HS-5 (cell line): Measurements from ENCODE around the gene PTPN13.
A peak's percentile ranks its signal among the peaks of the same experiment; 100 is the strongest.

Source experiments
- DNase-seq: peaks from one replicate; pipeline ENCODE4 v3.0.0-alpha.2; 2012; ENCODE audit warnings: low read depth

Gene PTPN13

GRCh38 chr4:86592553-86593249 is 1.4 kb upstream of the PTPN13 start:
- DNase-seq = no peak

DNA sequence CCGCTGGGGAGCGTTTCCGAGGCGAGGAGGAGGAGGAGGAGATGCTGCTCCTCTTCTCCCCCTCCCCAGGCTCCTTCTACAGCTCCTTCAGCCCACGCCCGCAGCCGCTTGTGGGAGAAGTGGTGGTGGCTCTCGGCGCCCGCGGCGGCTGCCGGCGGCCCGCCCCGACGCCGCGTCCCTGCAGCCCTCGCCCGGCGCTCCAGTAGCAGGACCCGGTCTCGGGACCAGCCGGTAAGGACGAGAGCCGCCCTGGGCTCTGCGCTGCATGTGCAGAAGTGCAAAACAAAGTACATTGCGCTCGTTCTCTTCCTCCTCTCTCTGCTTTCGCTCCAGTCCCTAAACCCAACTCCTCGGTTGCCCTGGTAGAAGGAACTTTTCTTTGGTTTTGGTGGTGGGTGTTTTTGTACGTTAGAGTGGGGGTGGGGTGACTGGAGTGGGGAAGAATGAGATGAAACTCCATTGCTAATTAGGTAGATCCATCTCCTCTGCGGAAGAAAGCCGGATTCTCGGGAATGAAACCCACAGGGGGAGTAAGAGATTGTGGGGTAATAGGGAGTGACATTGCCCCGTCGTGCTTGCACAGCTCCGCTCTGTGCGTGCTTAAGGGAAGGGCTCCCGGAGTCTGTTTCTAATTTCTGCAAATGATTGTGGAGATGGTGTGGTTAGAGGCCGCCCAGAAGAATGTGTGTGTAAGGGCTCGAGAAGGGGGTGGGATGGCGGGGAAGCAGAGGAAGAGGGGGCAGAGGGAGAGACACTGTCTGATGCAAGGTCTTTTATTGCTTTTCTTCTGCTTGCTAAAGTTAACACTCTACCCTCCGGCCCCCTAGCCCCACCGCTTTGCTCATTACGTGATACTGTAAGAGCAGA is 677 bp downstream of the PTPN13 start:
- DNase-seq = peak; percentile 45

GRCh38 chr4:86595426-86595805 is 1.3 kb downstream of the PTPN13 start:
- no peak for DNase-seq

- DNase-seq = no peak
These were observed 2.7 kb downstream of the PTPN13 start for GRCh38 chr4:86596807-86597206.

GRCh38 chr4:86600007-86600653 is 6.0 kb downstream of the PTPN13 start:
- DNase-seq = no peak

GRCh38 chr4:86603311-86603885 is 9.3 kb downstream of the PTPN13 start:
- no peak for DNase-seq

DNA sequence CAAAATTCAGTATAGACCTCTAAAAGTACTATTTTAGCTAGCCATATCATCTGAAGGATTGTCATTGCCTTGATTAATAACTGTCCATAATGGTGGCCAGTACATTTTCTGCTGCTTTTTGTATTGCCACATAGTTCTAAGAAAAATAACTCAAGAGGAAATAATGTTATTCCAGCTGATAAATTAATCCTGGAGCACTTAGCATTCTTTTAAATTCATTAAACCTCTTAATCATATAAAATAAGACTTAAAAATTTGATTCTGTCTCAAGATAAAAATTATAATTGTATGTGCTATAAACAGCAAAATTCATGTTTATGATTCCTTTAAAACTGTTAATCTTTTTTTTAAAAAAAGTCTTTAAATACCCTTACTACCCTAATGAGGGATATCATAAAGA is 12.7 kb downstream of the PTPN13 start:
- no peak for DNase-seq

GRCh38 chr4:86608757-86609375 is 14.8 kb downstream of the PTPN13 start:
- no peak for DNase-seq

GRCh38 chr4:86611757-86612156 is 17.6 kb downstream of the PTPN13 start:
- DNase-seq = no peak

DNA sequence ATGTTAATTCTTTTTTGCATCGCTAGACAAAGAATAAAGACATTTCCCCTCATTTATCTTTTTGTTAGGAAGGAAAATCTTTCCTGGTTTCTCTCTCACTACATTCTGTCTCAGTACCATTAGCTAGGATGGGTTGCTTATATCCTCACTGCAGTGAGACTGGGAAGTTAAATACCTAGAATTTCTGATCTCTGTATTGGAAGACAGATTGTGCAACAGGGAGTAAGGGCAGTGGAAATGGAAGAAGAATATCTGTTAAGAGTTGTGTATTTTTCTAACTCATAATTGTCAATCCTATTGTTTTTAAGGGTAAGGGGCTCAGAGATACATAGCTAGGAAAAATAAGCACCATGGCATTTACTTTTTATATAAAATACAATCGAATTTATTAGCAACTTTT is 19.6 kb downstream of the PTPN13 start:
- no peak for DNase-seq

GRCh38 chr4:86614865-86615264 is 20.8 kb downstream of the PTPN13 start:
- DNase-seq = no peak

GRCh38 chr4:86615501-86615900 is 21.4 kb downstream of the PTPN13 start:
- DNase-seq = no peak

- DNase-seq = no peak
These were observed 25.5 kb downstream of the PTPN13 start for GRCh38 chr4:86619656-86620055.

- DNase-seq = no peak
These were observed 27.3 kb downstream of the PTPN13 start for GRCh38 chr4:86621435-86621834.

DNA sequence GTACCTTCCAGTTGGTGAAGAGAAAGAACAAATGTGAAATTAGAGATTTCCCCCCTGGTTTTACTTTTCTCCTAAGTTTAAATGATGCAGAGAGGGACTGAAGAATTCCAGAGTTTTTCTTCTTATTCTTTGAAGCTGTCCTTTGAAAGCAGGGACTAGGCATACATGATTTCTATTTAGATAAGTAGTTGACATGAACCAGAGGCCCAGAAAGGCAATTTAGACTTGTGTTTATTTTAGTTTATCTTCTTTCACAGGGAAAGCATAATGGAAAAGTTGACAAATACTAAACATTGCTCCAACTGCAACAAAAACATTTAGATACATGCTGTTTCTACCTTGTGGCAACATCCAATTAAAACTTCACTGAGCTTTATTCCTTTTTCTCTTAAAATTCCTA is 32.0 kb downstream of the PTPN13 start:
- no peak for DNase-seq

DNA sequence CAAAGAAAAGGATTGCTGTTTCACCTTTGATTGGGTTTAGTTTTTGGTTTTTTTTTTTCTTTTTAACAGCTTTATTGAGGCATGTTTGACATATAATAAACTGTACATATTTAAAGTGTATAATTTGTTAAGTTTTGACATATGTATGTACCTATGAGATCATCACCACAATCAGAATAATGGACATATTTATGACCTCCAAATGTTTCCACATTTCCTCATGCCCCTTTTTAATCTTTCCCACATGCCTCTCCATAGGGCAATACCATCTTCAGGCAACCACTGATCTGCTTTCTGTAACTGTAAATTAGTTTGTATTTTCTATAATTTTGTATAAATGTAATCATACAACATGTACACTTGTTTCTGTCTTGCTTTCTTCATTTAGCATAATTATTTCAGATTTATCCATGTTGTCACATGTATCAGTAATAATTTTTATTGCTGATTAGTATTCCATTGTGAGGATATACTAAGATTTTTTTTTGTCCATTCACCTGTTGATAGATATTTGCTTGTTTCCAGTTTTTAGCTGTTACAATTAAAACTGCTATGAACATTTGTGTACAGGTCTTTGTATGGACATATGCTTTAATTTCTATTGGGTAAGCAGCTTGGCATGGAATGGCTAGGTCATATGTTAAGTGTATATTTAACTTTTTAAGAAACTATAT is 33.5 kb downstream of the PTPN13 start:
- no peak for DNase-seq

DNA sequence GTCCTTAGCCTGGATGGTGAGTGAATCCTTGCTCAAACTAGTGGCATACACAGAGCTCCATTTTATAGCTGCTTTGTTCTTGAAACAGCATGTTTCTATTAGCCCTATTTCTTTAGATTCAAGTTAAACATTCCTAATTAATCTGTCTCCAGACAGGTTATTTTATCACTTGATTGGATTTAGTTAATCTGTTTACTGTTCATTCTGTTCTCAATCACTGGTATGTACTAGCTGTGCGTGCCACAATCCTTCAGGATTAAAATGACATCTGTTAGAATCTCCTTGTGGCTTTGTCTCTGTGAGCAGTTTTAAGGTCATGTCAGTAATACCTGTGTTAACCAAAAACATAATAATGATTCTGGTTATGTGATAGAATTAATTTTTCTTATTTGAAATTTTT is 36.5 kb downstream of the PTPN13 start:
- no peak for DNase-seq

DNA sequence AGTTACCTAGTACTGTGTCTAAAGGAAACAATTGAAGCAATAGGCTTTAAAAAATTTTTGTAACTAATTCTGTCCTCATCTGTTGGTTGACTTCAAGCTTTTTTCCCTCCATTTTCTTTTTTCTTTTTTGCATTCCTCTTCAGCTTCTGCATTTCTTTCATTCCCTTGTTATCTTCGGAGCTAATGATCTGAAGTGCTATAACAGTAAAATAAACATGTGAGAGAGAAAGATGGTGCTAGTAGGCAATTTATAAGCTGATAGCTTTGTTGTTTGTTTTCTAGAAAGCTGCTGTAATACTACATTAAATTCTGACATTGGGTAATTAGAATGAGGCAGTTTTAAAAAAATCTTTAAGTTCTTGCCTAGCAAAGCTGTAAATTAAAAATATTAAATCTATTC is 37.1 kb downstream of the PTPN13 start:
- DNase-seq = no peak

DNA sequence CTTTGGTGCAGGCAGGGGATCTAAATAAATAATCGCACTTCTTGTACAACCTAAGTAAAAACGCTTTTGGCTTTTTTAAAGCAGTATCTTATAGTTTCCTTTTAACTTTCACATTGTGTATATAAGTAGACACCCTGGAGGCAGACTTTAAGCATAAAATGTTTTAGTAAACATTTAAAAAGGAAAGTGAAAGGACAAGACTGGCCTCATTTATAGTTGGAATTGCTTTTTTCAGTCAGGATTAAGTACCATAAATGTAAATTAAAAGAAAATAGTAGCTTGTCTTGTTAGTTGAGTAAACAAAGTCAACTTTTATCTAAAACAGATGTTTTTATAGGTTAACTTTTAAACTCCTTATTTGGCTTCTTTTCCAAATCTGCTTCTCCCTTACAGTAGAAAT is 39.7 kb downstream of the PTPN13 start:
- no peak for DNase-seq

DNA sequence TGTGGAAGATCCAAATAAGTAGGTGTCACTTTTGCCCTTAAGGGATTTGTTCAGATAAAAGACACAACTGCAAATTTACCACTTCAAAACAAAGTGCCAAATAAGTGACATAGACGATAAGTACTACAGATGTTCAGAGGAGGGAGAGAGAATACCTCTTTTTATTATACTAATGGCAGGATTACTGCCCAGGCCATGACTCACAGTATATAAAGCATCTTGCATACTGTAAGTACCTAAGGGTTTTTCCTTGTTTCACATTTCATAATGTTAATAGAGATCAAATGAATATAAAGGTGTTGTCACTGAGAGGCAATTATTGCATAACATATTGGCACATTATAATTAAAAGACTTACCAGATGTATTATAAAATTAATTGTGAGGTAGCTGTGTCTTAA is 46.4 kb downstream of the PTPN13 start:
- no peak for DNase-seq

DNA sequence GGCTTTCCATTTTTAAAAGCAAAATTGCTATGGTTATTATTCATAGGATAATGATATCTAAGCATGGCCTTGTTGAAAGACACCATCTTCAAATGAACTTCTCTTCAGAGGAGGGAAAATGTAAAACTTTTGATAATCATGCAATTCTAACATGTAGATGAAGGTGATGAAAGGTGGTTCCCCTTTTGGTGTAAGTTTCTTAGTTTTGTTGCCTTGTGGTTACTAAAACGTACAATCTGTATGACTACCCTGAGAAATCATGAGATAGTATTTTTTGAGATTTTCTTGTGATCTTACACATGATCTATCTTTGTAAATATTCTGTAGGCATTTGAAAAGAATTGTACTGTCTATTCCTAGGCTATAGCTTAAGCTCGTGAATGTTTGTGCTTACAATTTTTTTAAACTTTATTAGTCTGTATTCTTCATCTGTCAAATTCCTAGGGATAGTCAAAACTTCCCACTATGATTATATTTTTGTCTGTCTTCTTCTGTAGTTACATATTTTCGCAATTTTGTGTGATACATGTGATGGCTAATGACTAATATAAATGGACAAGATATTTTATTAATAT is 47.5 kb downstream of the PTPN13 start:
- DNase-seq = no peak
